K562 (cell line): ENCODE measurements around the gene CSNK1D. TPM values are rescaled to one million over a fixed set of nuclear protein-coding genes. Genes with fewer than 3 reads are reported as not detected.

Experiments
- ARID1B ChIP-seq: fragments of 450-650 bp; IDR thresholded peaks from 2 replicates; pipeline ENCODE4 v1.6.1; 2016; ENCODE audit warnings: antibody characterized with exemption, mild to moderate bottlenecking, inconsistent platforms
- CBX1 ChIP-seq: sonication (generic); IDR thresholded peaks from 2 replicates; pipeline ENCODE4 v1.6.1; 2016; ENCODE audit warnings: antibody characterized with exemption, low read depth, mild to moderate bottlenecking
- CBX8 ChIP-seq: fragments of 200-600 bp; sonication (generic); IDR thresholded peaks from 2 replicates; pipeline ENCODE4 v1.6.1; 2012; ENCODE audit warnings: borderline replicate concordance, mixed run types, low read depth, mild to moderate bottlenecking, moderate library complexity, mixed read lengths, low read length, control low read depth, inconsistent platforms; ENCODE audit not compliant: poor library complexity, severe bottlenecking; ENCODE audit errors: extremely low read depth
- DNMT1 ChIP-seq: fragments of 450-650 bp; IDR thresholded peaks from 2 replicates; pipeline ENCODE4 v1.6.1; 2016; ENCODE audit warnings: antibody characterized with exemption, mild to moderate bottlenecking
- GTF2E2 ChIP-seq: fragments of 200-800 bp; sonication (Bioruptor generic); IDR thresholded peaks from 2 replicates; pipeline ENCODE4 v1.6.1; 2016; ENCODE audit warnings: missing genetic modification characterization, missing compliant biosample characterization
- HMG20A ChIP-seq: fragments of 450-650 bp; formaldehyde crosslinking; conservative IDR thresholded peaks from 2 replicates; pipeline ENCODE4 v1.4.0; 2020; ENCODE audit warnings: mild to moderate bottlenecking, mixed read lengths
- HOMEZ ChIP-seq: fragments of 250-450 bp; sonication (Bioruptor Pico); IDR thresholded peaks from 2 replicates; pipeline ENCODE4 v1.4.0; 2020; ENCODE audit warnings: mild to moderate bottlenecking, moderate library complexity
- MTF1 ChIP-seq: fragments of 250-450 bp; sonication (Bioruptor Pico); IDR thresholded peaks from 2 replicates; pipeline ENCODE4 v1.9.0; 2021; ENCODE audit warnings: moderate library complexity, mild to moderate bottlenecking, inconsistent platforms, borderline replicate concordance
- NFYB ChIP-seq: IDR thresholded peaks from 2 replicates; pipeline ENCODE4 v1.6.1; 2011; ENCODE audit warnings: mild to moderate bottlenecking, moderate library complexity; ENCODE audit not compliant: insufficient read length; ENCODE audit errors: extremely low read depth
- POLR2AphosphoS2 ChIP-seq: IDR thresholded peaks from 2 replicates; pipeline ENCODE4 v1.6.1; 2012; ENCODE audit warnings: low read length, improper control_type of control experiment
- SIRT6 ChIP-seq: IDR thresholded peaks from one replicate; pipeline ENCODE4 v1.6.1; 2012; ENCODE audit warnings: low read depth, mild to moderate bottlenecking, control low read depth, inconsistent platforms, low read length, moderate library complexity
- SRF ChIP-seq, 2 experiments: fragments of 250-450, 450-650 bp in 1 of 2; sonication (Bioruptor Pico) in 1 of 2; sonication (generic) in 1 of 2; formaldehyde crosslinking; IDR thresholded peaks; 2 replicates each; pipeline versions ENCODE4 v1.5.0 to v1.5.1; 2020 to 2022; ENCODE audit warnings: mild to moderate bottlenecking in 1 of 2, missing genetic modification reagents in 1 of 2
- STAT5B ChIP-seq: fragments of 250-450 bp; sonication (Bioruptor Pico); IDR thresholded peaks from 2 replicates; pipeline ENCODE4 v1.8.0; 2021; ENCODE audit warnings: mild to moderate bottlenecking, inconsistent platforms
- THRB ChIP-seq: fragments of 450-650 bp; formaldehyde crosslinking; conservative IDR thresholded peaks from 2 replicates; pipeline ENCODE4 v1.4.0; 2022; ENCODE audit warnings: mild to moderate bottlenecking, missing genetic modification characterization
- ZNF175 ChIP-seq: fragments of 200-800 bp; sonication (Bioruptor generic); IDR thresholded peaks from 2 replicates; pipeline ENCODE4 v1.6.1; 2016; ENCODE audit warnings: low read depth, mild to moderate bottlenecking, missing genetic modification characterization, missing compliant biosample characterization
- ZNF696 ChIP-seq: fragments of 250-450 bp; sonication (Bioruptor Pico); conservative IDR thresholded peaks from 2 replicates; pipeline ENCODE4 v1.4.0; 2020; ENCODE audit warnings: mild to moderate bottlenecking, moderate library complexity
- ZZZ3 ChIP-seq: fragments of 450-650 bp; IDR thresholded peaks from 2 replicates; pipeline ENCODE4 v1.6.1; 2016; ENCODE audit warnings: antibody characterized with exemption, mild to moderate bottlenecking, moderate library complexity
- polyA plus RNA-seq, 8 experiments: library from polyadenylated mRNA; depleted of rRNA in 4 of 8; stranded (reverse) in 5 of 8; unstranded in 3 of 8; fragments of >200 nt; fragmentation: Nextera tagmentation in 2 of 8; fragmentation: Illumina TruSeq in 1 of 8; extraction: Ambion mirVana in 2 of 8; extraction: Trizol in 1 of 8; gene quantifications; 2 replicates each; pipeline versions ENCODE4 v1.2.1 to v1.2.3, GENCODE V29; 2011 to 2014; ENCODE audit warnings: inconsistent platforms in 1 of 8, missing spikeins in 1 of 8
- total RNA-seq, 7 experiments: library from RNA; depleted of rRNA in 6 of 7; stranded (reverse); fragments of >200 nt in 6 of 7; fragmentation: Illumina TruSeq in 2 of 7; extraction: Trizol in 2 of 7; gene quantifications; 2 replicates each; pipeline versions ENCODE4 v1.2.1 to v1.2.3, GENCODE V29; 2011 to 2021; ENCODE audit warnings: low replicate concordance in 1 of 7
- TF ChIP-seq, protein P1 (sequence below): sonication (generic); formaldehyde crosslinking; IDR thresholded peaks from 2 replicates; pipeline ENCODE4 v1.8.0; 2022; ENCODE audit warnings: missing genetic modification reagents, mild to moderate bottlenecking, borderline replicate concordance
- TF ChIP-seq, protein P2 (sequence below): fragments of 450-650 bp; formaldehyde crosslinking; IDR thresholded peaks from 2 replicates; pipeline ENCODE4 v1.4.0; 2020; ENCODE audit warnings: mild to moderate bottlenecking, moderate library complexity
- TF ChIP-seq, protein P3 (sequence below): fragments of 450-650 bp; formaldehyde crosslinking; IDR thresholded peaks from 2 replicates; pipeline ENCODE4 v1.4.0; 2020; ENCODE audit warnings: mild to moderate bottlenecking

The CSNK1D gene
- total and polyA plus RNA-seq, 9 of the 15 experiments (the other 6 are each of a cell fraction or from before 2014, with no cell fraction given) = 6.5 to 133 (median 41.3) TPM

DNA sequence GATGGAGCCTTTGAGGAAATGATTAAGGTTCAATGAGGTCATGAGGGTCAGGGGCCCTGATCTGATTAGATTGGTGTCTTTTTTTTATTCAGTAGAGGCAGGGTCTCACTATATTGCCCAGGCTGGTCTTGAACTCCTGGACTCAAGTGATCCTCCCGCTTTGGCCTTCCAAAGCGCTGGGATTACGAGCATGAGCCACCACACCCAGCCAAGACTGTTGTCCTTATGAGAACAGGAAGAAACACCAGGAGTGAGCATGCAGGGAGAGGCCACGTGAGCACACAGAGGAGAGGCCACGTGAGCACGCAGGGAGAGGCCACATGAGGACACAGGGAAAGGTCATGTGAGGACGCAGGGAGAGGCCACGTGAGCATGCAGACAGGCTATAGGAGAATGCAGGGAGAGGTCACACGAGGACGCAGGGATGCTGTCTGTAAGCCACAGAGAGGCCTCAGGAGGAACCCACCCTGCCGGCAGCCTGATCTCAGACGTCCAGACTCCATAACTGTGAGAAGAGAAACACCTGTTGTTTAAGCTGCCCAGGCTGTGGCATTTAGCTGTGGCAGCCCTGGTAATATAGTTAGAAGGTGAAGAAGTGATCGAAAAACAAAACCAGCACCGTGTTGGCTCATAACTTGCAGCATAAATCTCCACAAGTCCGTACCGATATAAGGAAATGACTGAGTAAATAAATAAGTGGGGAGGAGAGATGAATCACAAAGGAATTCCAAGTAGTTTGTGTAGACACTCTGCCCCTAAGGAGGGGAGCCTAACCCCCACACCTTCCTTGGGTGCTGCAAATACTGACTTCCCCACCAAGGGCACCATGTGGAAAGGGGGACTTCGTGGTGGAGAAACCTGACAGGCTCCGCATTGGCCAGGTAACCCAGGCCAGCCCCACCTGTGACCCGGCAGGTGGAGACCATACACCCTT is 14.6 kb upstream of the CSNK1D start (continued):
- 0 out of 2 replicates have a peak, but pooled peaks have one; percentile 51 for TF ChIP-seq HOMEZ (CRISPR knock-in tag)
- peak; percentile 92 for TF ChIP-seq THRB (CRISPR knock-in tag)
- 0 out of 2 replicates have a peak, but pooled peaks have one; percentile 39 for TF ChIP-seq ZNF175 (CRISPR knock-in tag)
- TF ChIP-seq, protein P1, sequence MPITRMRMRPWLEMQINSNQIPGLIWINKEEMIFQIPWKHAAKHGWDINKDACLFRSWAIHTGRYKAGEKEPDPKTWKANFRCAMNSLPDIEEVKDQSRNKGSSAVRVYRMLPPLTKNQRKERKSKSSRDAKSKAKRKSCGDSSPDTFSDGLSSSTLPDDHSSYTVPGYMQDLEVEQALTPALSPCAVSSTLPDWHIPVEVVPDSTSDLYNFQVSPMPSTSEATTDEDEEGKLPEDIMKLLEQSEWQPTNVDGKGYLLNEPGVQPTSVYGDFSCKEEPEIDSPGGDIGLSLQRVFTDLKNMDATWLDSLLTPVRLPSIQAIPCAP = no peak
- no peak for TF ChIP-seq STAT5B (CRISPR knock-in tag)
- 0 out of 2 replicates have a peak, but pooled peaks have one; percentile 68 for TF ChIP-seq MTF1
- no peak; the same call in 1 of the 2 replicates for TF ChIP-seq DNMT1
- TF ChIP-seq NFYB = no peak
- no peak for TF ChIP-seq CBX8
- no peak for TF ChIP-seq SIRT6
- no peak for TF ChIP-seq ZNF696 (CRISPR knock-in tag)
- TF ChIP-seq ARID1B = peak; percentile 73; the same call in 1 of the 2 replicates
- no peak for TF ChIP-seq POLR2AphosphoS2
- TF ChIP-seq, protein P2, sequence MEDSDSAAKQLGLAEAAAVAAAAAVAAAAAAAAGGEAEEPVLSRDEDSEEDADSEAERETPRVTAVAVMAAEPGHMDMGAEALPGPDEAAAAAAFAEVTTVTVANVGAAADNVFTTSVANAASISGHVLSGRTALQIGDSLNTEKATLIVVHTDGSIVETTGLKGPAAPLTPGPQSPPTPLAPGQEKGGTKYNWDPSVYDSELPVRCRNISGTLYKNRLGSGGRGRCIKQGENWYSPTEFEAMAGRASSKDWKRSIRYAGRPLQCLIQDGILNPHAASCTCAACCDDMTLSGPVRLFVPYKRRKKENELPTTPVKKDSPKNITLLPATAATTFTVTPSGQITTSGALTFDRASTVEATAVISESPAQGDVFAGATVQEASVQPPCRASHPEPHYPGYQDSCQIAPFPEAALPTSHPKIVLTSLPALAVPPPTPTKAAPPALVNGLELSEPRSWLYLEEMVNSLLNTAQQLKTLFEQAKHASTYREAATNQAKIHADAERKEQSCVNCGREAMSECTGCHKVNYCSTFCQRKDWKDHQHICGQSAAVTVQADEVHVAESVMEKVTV (CRISPR knock-in tag) = no peak
- no peak for TF ChIP-seq HMG20A
- TF ChIP-seq, protein P3, sequence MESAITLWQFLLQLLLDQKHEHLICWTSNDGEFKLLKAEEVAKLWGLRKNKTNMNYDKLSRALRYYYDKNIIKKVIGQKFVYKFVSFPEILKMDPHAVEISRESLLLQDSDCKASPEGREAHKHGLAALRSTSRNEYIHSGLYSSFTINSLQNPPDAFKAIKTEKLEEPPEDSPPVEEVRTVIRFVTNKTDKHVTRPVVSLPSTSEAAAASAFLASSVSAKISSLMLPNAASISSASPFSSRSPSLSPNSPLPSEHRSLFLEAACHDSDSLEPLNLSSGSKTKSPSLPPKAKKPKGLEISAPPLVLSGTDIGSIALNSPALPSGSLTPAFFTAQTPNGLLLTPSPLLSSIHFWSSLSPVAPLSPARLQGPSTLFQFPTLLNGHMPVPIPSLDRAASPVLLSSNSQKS = no peak
- no peak for TF ChIP-seq CBX1
- TF ChIP-seq SRF (CRISPR knock-in tag; IDR thresholded peaks at IDR 0.05) = 0 out of 4 replicates have a peak, but pooled peaks of 1 of the 2 experiments have one; percentile 39
- TF ChIP-seq GTF2E2 (tag) = peak; percentile 74; the same call in 1 of the 2 replicates
- TF ChIP-seq ZZZ3 = no peak
